Common myeloid progenitor, CD34-positive (primary cell): ENCODE data around the gene SORL1-AS1.
A peak's percentile ranks its signal among the peaks of the same experiment; 100 is the strongest.

Experiments
- CTCF ChIA-PET: fragments of 350-600 bp; sonication (Branson Sonifier 250); formaldehyde crosslinking; loops from one replicate; lab custom pipeline; 2021; ENCODE audit warnings: antibody characterized with exemption; lab: Charles Lee
- POLR2A ChIA-PET: fragments of 350-600 bp; sonication (Branson Sonifier 250); formaldehyde crosslinking; loops from one replicate; lab custom pipeline; 2021; ENCODE audit warnings: antibody characterized with exemption; lab: Charles Lee
- DNase-seq, 3 donors: peaks; one replicate each; pipeline versions ENCODE4 v3.0.0 to v3.0.0-alpha.2; 2013
- H3K27ac ChIP-seq, 2 experiments: 1 replicate in 1 of 2; 2 replicates in 1 of 2; pipeline ENCODE4 v1.7.0; 2013; ENCODE audit warnings: inconsistent platforms in 2 of 2, low read length in 2 of 2, mild to moderate bottlenecking in 2 of 2, low read depth in 1 of 2, moderate library complexity in 1 of 2; ENCODE audit not compliant: severe bottlenecking in 2 of 2, insufficient read depth in 1 of 2, poor library complexity in 1 of 2
- H3K27me3 ChIP-seq, 5 experiments: replicated peaks in 2 of 5; 1 replicate in 3 of 5; 2 replicates in 2 of 5; pipeline versions ENCODE4 v1.6.1 to v1.7.0; 2013; ENCODE audit warnings: low read length in 4 of 5, mild to moderate bottlenecking in 2 of 5, moderate library complexity in 2 of 5, inconsistent platforms in 1 of 5; ENCODE audit not compliant: insufficient read depth in 5 of 5, control insufficient read depth in 4 of 5
- H3K36me3 ChIP-seq, 4 experiments: 1 replicate in 2 of 4; 2 replicates in 2 of 4; pipeline versions ENCODE4 v1.6.1 to v1.7.0; 2013; ENCODE audit warnings: low read length in 3 of 4, control low read depth in 1 of 4, mild to moderate bottlenecking in 1 of 4; ENCODE audit not compliant: control insufficient read depth in 4 of 4, insufficient read depth in 4 of 4
- H3K4me1 ChIP-seq, 4 experiments: 1 replicate in 3 of 4; 2 replicates in 1 of 4; pipeline versions ENCODE4 v1.6.1 to v1.7.1; 2013; ENCODE audit warnings: low read length in 3 of 4, mild to moderate bottlenecking in 3 of 4, control low read depth in 1 of 4, inconsistent platforms in 1 of 4, moderate library complexity in 1 of 4; ENCODE audit not compliant: control insufficient read depth in 4 of 4, insufficient read depth in 4 of 4; ENCODE audit errors: control extremely low read depth in 1 of 4
- H3K4me3 ChIP-seq, 7 experiments: 1 replicate in 4 of 7; 2 replicates in 3 of 7; pipeline versions ENCODE4 v1.5.1 to v1.7.0; 2013; ENCODE audit warnings: mild to moderate bottlenecking in 7 of 7, low read length in 6 of 7, moderate library complexity in 6 of 7, inconsistent platforms in 2 of 7, low read depth in 2 of 7, control low read depth in 1 of 7; ENCODE audit not compliant: insufficient read depth in 4 of 7, control insufficient read depth in 1 of 7; ENCODE audit errors: extremely low read depth in 1 of 7
- H3K9me3 ChIP-seq, 5 experiments: 1 replicate in 4 of 5; 2 replicates in 1 of 5; pipeline versions ENCODE4 v1.6.1 to v1.7.1; 2013; ENCODE audit warnings: low read length in 4 of 5, mild to moderate bottlenecking in 2 of 5, inconsistent platforms in 1 of 5, low read depth in 1 of 5, moderate library complexity in 1 of 5; ENCODE audit not compliant: control insufficient read depth in 4 of 5, insufficient read depth in 2 of 5; ENCODE audit errors: control extremely low read depth in 1 of 5
- WGBS: methylation state at CpG from one replicate; pipeline ENCODE4 v1.1.5; 2013; ENCODE audit not compliant: insufficient coverage; 5-methylcytosine and 5-hydroxymethylcytosine counted together

The SORL1-AS1 gene

GRCh38 chr11:121455115-121455514 lies 2.3 kb upstream of the SORL1-AS1 start:
- CTCF ChIA-PET, result interaction anchor here (1.4 kb wide), 1 partner anchor 8 kb away, joined by 3 read pairs; no protein-coding TSS in a partner anchor
- no CpG with 5 or more reads among the region's 3 CpGs for WGBS

GRCh38 chr11:121453589-121454299 lies 977 bp upstream of the SORL1-AS1 start:
- no peak for DNase-seq
- H3K27me3 ChIP-seq, result no peaks in the 10 kb centered on the region
- ChIA-PET CTCF (interaction anchor here (1.0 to 1.4 kb wide), 2 partner anchors 9 to 16 kb away, joined by 3 read pairs; no protein-coding TSS in a partner anchor), POLR2A (no interaction called here)
- H3K4me3 ChIP-seq, result peak overlapping the region in 6 of 7 experiments; percentile 77 to 98 (median 92)
- H3K36me3 ChIP-seq, result peaks cover under 1 to 8% (median 6%) of the 10 kb centered on the region in 4 experiments
- H3K27ac ChIP-seq, result peak overlapping the region in 1 of 2 experiments; percentile 44
- WGBS, result 86% methylated on average over 4 of the region's 6 CpGs
- peaks cover 0 to 1% (median 0%) of the 10 kb centered on the region in 5 experiments for H3K9me3 ChIP-seq
- H3K4me1 ChIP-seq, result peaks cover 43 to 70% (median 66%) of the 10 kb centered on the region in 4 experiments

More at GRCh38 chr11:121455115-121455514, 2.3 kb upstream of the SORL1-AS1 start:
- Histone ChIP-seq H3K27me3 (no peaks in the 10 kb centered on the region), H3K4me3 (peak overlapping the region in 2 of 7 experiments; percentile 8 to 25), H3K36me3 (peaks cover 5 to 13% (median 9%) of the 10 kb centered on the region in 4 experiments), H3K9me3 (no peaks in the 10 kb centered on the region), H3K4me1 (peaks cover 33 to 59% (median 54%) of the 10 kb centered on the region in 4 experiments), H3K27ac (no peak overlapping the region)
- DNase-seq, result no peak
- POLR2A ChIA-PET, result no interaction called here

GRCh38 chr11:121451986-121452608 lies 670 bp downstream of the SORL1-AS1 start, which contains the start of gene SORL1:
Gene SORL1 (plus strand): TSS chr11:121452314. CDS start chr11:121452332, 18 bp downstream.
- H3K36me3 ChIP-seq, result peaks cover 0 to 3% (median 3%) of the 10 kb centered on the region in 4 experiments
- H3K27me3 ChIP-seq, result no peaks in the 10 kb centered on the region
- ChIA-PET CTCF (interaction anchor here (1.0 to 4.3 kb wide), 13 partner anchors 15 to 132 kb away, joined by 3 to 50 read pairs (median 6); no protein-coding TSS in a partner anchor), POLR2A (interaction anchor here (0.9 to 1.4 kb wide), 2 partner anchors 136 to 138 kb away, joined by 4 to 5 read pairs; no protein-coding TSS in a partner anchor)
- H3K4me3 ChIP-seq, result peak within 1 kb of the TSS; percentile 77 to 98 (median 95)
- H3K9me3 ChIP-seq, result peaks cover 0 to 1% (median 0%) of the 10 kb centered on the region in 5 experiments
- peaks cover 47 to 77% (median 72%) of the 10 kb centered on the region in 4 experiments for H3K4me1 ChIP-seq
- H3K27ac ChIP-seq, result peak within 1 kb of the TSS in 1 of 2 experiments; percentile 44
- DNase-seq, result peak; percentile 64 to 81 (median 69)
- under 1% methylated on average over 75 of the region's 89 CpGs for WGBS

GRCh38 chr11:121451178-121451985 lies 1.4 kb downstream of the SORL1-AS1 start:
- Histone ChIP-seq H3K27ac (no peak overlapping the region), H3K4me3 (peak overlapping the region; percentile 77 to 98 (median 95)), H3K27me3 (no peaks in the 10 kb centered on the region), H3K9me3 (peaks cover 0 to 1% (median 0%) of the 10 kb centered on the region in 5 experiments), H3K4me1 (peaks cover 47 to 75% (median 72%) of the 10 kb centered on the region in 4 experiments), H3K36me3 (peaks cover 0 to 3% (median 3%) of the 10 kb centered on the region in 4 experiments)
- ChIA-PET CTCF (interaction anchor here (0.5 to 4.3 kb wide), 23 partner anchors 8 to 140 kb away, joined by 3 to 50 read pairs (median 4); no protein-coding TSS in a partner anchor), POLR2A (interaction anchor here (0.9 to 1.7 kb wide), 2 partner anchors 13 to 139 kb away, joined by 4 read pairs; no protein-coding TSS in a partner anchor)
- DNase-seq, result no peak
- 29% methylated on average over 21 of the region's 22 CpGs for WGBS

GRCh38 chr11:121450401-121450800 lies 2.4 kb downstream of the SORL1-AS1 start:
- no peaks in the 10 kb centered on the region for H3K27me3 ChIP-seq
- no peak overlapping the region for H3K27ac ChIP-seq
- H3K4me1 ChIP-seq, result peaks cover 41 to 73% (median 64%) of the 10 kb centered on the region in 4 experiments
- ChIA-PET POLR2A (interaction anchor here (0.8 to 1.7 kb wide), 2 partner anchors 10 to 14 kb away, joined by 4 read pairs; no protein-coding TSS in a partner anchor), CTCF (interaction anchor here (1.0 to 4.3 kb wide), 13 partner anchors 9 to 141 kb away, joined by 3 to 50 read pairs (median 6); no protein-coding TSS in a partner anchor)
- peaks cover 0 to 1% (median 0%) of the 10 kb centered on the region in 5 experiments for H3K9me3 ChIP-seq
- peak overlapping the region in 2 of 7 experiments; percentile 8 to 89 for H3K4me3 ChIP-seq
- WGBS, result no CpG with 5 or more reads among the region's 1 CpG
- DNase-seq, result peak in 2 of 3 donors; percentile 33 to 49
- H3K36me3 ChIP-seq, result peaks cover 0 to 3% (median 0%) of the 10 kb centered on the region in 4 experiments

GRCh38 chr11:121449626-121450025 lies 3.1 kb downstream of the SORL1-AS1 start:
- POLR2A ChIA-PET, result interaction anchor here (0.8 to 1.7 kb wide), 2 partner anchors 9 to 15 kb away, joined by 4 read pairs; no protein-coding TSS in a partner anchor
- DNase-seq, result no peak
- peaks cover 38 to 68% (median 57%) of the 10 kb centered on the region in 4 experiments for H3K4me1 ChIP-seq
- no peak overlapping the region for H3K4me3 ChIP-seq
- no peaks in the 10 kb centered on the region for H3K27me3 ChIP-seq
- no CpG with 5 or more reads among the region's 2 CpGs for WGBS
- H3K27ac ChIP-seq, result no peak overlapping the region
- peaks cover 0 to 1% (median 0%) of the 10 kb centered on the region in 5 experiments for H3K9me3 ChIP-seq
- CTCF ChIA-PET, result interaction anchor here (1.3 to 4.3 kb wide), 9 partner anchors 15 to 142 kb away, joined by 4 to 50 read pairs (median 8); no protein-coding TSS in a partner anchor
- H3K36me3 ChIP-seq, result no peaks in the 10 kb centered on the region
